NB4 (cell line): ENCODE results near the gene PCCA.
"Not testable (repeated sequence)": the region's sequence is repeated elsewhere in the genome, so short reads cannot be mapped to it uniquely, and the experiment has no call there.

Source experiments
- DNase-seq: peaks from one replicate; pipeline ENCODE4 v3.0.0; 2010; ENCODE audit warnings: low read depth
- H3K4me3 ChIP-seq: one replicate; pipeline ENCODE4 v1.5.1; 2011; ENCODE audit warnings: mild to moderate bottlenecking, low read depth, low read length, moderate library complexity
- MAX ChIP-seq: IDR thresholded peaks from 2 replicates; pipeline ENCODE4 v1.6.1; 2011; ENCODE audit warnings: low read depth, low read length
- MYC ChIP-seq: IDR thresholded peaks from 2 replicates; pipeline ENCODE4 v1.6.1; 2011; ENCODE audit warnings: low read depth, low read length
- POLR2A ChIP-seq: IDR thresholded peaks from 2 replicates; pipeline ENCODE4 v1.6.1; 2011; ENCODE audit warnings: mild to moderate bottlenecking; ENCODE audit not compliant: insufficient read length; ENCODE audit errors: extremely low read depth
- TF ChIP-seq, protein P1 (sequence below): IDR thresholded peaks from one replicate; pipeline ENCODE4 v1.5.1; 2012; ENCODE audit warnings: low read depth, low read length

Gene PCCA

DNA sequence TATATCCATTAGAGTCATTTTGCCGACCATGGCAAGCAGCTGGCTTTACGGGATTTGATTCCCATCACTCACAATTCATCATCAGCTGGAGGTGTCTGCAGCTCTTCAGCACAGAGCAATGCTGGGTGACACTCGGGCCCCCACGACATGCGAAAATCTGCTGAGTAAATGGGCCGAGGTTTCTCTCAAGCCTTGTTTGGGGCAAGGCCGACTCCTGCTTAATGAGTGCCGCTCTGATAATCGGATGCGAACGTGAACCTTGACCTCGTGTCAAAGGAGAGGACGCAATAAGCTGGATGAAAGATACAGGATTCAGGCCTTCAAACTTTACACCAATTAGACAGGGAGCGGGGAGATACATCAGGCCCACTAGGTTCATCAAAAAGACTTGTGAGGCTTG lies 434.5 kb downstream of the PCCA start:
- TF ChIP-seq MAX (no peak), MYC (no peak), POLR2A (no peak)
- TF ChIP-seq, protein P1, sequence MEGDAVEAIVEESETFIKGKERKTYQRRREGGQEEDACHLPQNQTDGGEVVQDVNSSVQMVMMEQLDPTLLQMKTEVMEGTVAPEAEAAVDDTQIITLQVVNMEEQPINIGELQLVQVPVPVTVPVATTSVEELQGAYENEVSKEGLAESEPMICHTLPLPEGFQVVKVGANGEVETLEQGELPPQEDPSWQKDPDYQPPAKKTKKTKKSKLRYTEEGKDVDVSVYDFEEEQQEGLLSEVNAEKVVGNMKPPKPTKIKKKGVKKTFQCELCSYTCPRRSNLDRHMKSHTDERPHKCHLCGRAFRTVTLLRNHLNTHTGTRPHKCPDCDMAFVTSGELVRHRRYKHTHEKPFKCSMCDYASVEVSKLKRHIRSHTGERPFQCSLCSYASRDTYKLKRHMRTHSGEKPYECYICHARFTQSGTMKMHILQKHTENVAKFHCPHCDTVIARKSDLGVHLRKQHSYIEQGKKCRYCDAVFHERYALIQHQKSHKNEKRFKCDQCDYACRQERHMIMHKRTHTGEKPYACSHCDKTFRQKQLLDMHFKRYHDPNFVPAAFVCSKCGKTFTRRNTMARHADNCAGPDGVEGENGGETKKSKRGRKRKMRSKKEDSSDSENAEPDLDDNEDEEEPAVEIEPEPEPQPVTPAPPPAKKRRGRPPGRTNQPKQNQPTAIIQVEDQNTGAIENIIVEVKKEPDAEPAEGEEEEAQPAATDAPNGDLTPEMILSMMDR, result no peak
- H3K4me3 ChIP-seq, result no peak overlapping the region
- DNase-seq, result no peak

DNA sequence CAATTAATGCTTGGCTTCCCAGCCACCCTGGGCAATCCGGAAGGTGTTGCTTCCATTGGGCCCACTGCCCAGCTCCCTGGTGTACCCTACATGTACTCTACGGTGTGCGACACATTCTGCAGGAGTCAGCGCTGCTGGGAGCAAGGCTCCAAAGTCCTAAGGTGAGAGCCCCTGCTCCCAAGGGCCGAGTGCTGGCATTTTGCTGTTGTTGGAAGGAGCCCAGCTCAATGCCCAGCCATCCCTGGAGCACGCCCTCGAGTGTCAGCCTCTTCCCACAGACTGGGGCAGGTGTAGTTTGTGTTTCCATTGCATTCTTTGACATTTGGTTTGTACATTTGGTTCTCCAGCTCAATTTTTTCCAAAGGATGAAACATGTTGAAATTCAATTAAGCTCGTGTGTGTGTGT lies 435.1 kb downstream of the PCCA start:
- H3K4me3 ChIP-seq, result no peak overlapping the region
- DNase-seq, result no peak
- TF ChIP-seq, protein P1, result no peak
- TF ChIP-seq MAX (no peak), MYC (no peak), POLR2A (no peak)

DNA sequence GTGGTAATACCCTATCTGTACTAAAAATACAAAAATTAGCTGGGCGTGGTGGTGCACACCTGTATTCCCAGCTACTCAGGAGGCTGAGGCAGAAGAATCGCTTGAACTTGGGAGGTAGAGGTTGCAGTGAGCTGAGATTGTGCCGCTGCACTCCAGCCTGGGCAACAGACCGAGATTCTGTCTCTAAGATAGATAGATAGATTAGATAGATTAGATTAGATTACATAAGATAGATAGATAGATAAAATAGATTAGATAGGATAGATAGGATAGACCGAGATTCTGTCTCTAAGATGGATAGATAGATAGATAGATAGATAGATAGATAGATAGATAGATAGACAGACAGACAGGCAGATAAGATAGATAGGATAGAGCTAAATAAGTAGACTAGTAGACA lies 435.8 kb downstream of the PCCA start:
- not testable (repeated sequence) for H3K4me3 ChIP-seq, DNase-seq

GRCh38 chr13:100525453-100526317 lies 436.8 kb downstream of the PCCA start:
- DNase-seq, result no peak

GRCh38 chr13:100526318-100527000 lies 437.6 kb downstream of the PCCA start:
- DNase-seq, result no peak
- no peak overlapping the region for H3K4me3 ChIP-seq
- TF ChIP-seq POLR2A (no peak), MAX (no peak)

More at GRCh38 chr13:100525453-100526317, 436.8 kb downstream of the PCCA start:
- H3K4me3 ChIP-seq, result no peak overlapping the region
- TF ChIP-seq POLR2A, result no peak
- TF ChIP-seq MYC, result no peak
- TF ChIP-seq, protein P1, result no peak
- TF ChIP-seq MAX, result no peak

- no peak for TF ChIP-seq MYC
- TF ChIP-seq MAX, result no peak
- TF ChIP-seq POLR2A, result no peak
- TF ChIP-seq, protein P1, result no peak
- DNase-seq, result no peak
- no peak overlapping the region for H3K4me3 ChIP-seq
Observed at GRCh38 chr13:100527644-100528043, 438.8 kb downstream of the PCCA start.
